Sigmoid colon (tissue), 7 donors: ENCODE data around the gene ERGIC1. TPM values are rescaled to one million over a fixed set of nuclear protein-coding genes. Genes with fewer than 3 reads are reported as not detected.

Source experiments
- DNase-seq: peaks from one replicate; pipeline ENCODE4 v3.0.0-alpha.2; 2019
- H3K27ac ChIP-seq, 4 donors: fragments of 200-600 bp; sonication (generic); one replicate each; pipeline ENCODE4 v1.5.1; 2016 to 2019; ENCODE audit warnings: mild to moderate bottlenecking in 1 of 4
- H3K27me3 ChIP-seq, 3 donors: fragments of 200-600 bp; sonication (generic); one replicate each; pipeline ENCODE4 v1.5.1; 2019; ENCODE audit warnings: mild to moderate bottlenecking in 1 of 3
- H3K36me3 ChIP-seq, 4 donors: fragments of 200-600 bp; sonication (generic); one replicate each; pipeline ENCODE4 v1.5.1; 2016 to 2019
- H3K4me1 ChIP-seq, 4 donors: fragments of 200-600 bp; sonication (generic); one replicate each; pipeline ENCODE4 v1.5.1; 2017 to 2019
- H3K4me3 ChIP-seq, 4 donors: fragments of 200-600 bp; sonication (generic); one replicate each; pipeline ENCODE4 v1.5.1; 2017 to 2019; ENCODE audit warnings: mild to moderate bottlenecking in 2 of 4, moderate library complexity in 1 of 4
- H3K9me3 ChIP-seq, 4 donors: fragments of 200-600 bp in 3 of 4; sonication (generic) in 3 of 4; one replicate each; pipeline versions ENCODE4 v1.5.1 to v1.6.1; 2013 to 2019
- EP300 ChIP-seq, 4 donors: sonication (generic); formaldehyde crosslinking; IDR thresholded peaks; one replicate each; pipeline ENCODE4 v1.6.1; 2017; ENCODE audit warnings: antibody characterized with exemption in 4 of 4
- POLR2A ChIP-seq, 2 donors: fragments of 450-650 bp; IDR thresholded peaks; one replicate each; pipeline ENCODE4 v1.6.1; 2016; ENCODE audit warnings: antibody characterized with exemption in 2 of 2, mild to moderate bottlenecking in 2 of 2, moderate library complexity in 2 of 2
- POLR2AphosphoS5 ChIP-seq, 4 donors: sonication (generic); formaldehyde crosslinking; IDR thresholded peaks; one replicate each; pipeline ENCODE4 v1.6.1; 2017; ENCODE audit warnings: antibody characterized with exemption in 4 of 4
- WGBS, 2 donors: extraction: QIAGEN DNeasy Blood & Tissue Kit; methylation state at CpG; one replicate each; pipeline ENCODE4 v1.1.7; 2013; 5-methylcytosine and 5-hydroxymethylcytosine counted together
- intact Hi-C: fragments of 100-400 bp; cut with DNase I; formaldehyde crosslinking; loops from one replicate; pipeline ENCODE4 v1.15.1; 2023
- polyA plus RNA-seq, 3 donors: library from polyadenylated mRNA; stranded (reverse); fragments of 200-250 nt; gene quantifications; one replicate each; pipeline ENCODE4 v1.2.3, GENCODE V29; 2013
- total RNA-seq, 4 donors: library from RNA; depleted of rRNA; stranded (reverse); fragments of >200 nt; gene quantifications; one replicate each; pipeline ENCODE4 v1.1.0, GENCODE V29; 2016
- TF ChIP-seq, protein P1 (sequence below), 4 experiments: fragments of 450-650 bp in 3 of 4; fragments of 200-600 bp in 1 of 4; IDR thresholded peaks; one replicate each; pipeline ENCODE4 v1.5.1; 2016 to 2019; ENCODE audit warnings: antibody characterized with exemption in 4 of 4, mild to moderate bottlenecking in 3 of 4, moderate library complexity in 2 of 4
- donor health status: healthy with polysubstance abuse.
- donor health status: Bipolar disorder and iron deficiency.
- donor health status: healthy.

ERGIC1 gene
- total and polyA plus RNA-seq, 7 donors: 80.6 to 160 (median 117) TPM

DNA sequence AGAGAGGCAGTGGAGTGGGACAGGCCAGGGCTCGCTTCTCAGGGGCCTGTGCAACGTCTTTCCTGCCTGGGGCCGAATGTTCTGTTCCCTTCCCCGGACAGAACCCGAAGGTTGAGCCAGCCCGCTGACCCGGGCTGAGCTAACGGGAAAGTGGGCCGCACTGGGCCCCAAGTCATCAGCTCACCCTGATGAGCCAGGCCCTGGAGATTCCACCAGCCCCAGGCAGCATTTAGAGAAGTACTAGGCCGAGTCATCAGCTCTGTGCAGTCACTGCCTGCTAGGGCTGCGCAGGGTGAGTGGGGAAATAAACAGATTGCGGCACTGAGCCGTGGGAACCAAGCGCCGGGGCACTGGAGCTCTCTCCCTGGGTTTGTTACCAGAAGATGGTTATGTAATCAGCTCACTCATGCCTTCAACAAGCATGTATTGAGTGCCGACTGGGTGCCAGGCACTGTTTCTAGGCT, 33.9 kb upstream of the ERGIC1 start:
- WGBS, 2 donors: 85 to 86% methylated on average over 16 of the region's 16 CpGs
- peak; percentile 84 for DNase-seq
- no peak overlapping the region for H3K4me3 ChIP-seq
- H3K27me3 ChIP-seq: no peaks in the 10 kb centered on the region
- intact Hi-C loops: no loop called here
- H3K36me3 ChIP-seq: no peaks in the 10 kb centered on the region
- H3K27ac ChIP-seq: peak overlapping the region; percentile 19 to 87 (median 60)
- TF ChIP-seq POLR2A (IDR thresholded peaks at IDR 0.05) (no peak), EP300 (IDR thresholded peaks at IDR 0.05) (peak in 1 of 4 donors; percentile 17), POLR2AphosphoS5 (IDR thresholded peaks at IDR 0.05) (peak in 1 of 4 donors; percentile 66)
- no peaks in the 10 kb centered on the region for H3K9me3 ChIP-seq
- peaks cover 0 to 44% (median 11%) of the 10 kb centered on the region in 4 donors for H3K4me1 ChIP-seq

DNA sequence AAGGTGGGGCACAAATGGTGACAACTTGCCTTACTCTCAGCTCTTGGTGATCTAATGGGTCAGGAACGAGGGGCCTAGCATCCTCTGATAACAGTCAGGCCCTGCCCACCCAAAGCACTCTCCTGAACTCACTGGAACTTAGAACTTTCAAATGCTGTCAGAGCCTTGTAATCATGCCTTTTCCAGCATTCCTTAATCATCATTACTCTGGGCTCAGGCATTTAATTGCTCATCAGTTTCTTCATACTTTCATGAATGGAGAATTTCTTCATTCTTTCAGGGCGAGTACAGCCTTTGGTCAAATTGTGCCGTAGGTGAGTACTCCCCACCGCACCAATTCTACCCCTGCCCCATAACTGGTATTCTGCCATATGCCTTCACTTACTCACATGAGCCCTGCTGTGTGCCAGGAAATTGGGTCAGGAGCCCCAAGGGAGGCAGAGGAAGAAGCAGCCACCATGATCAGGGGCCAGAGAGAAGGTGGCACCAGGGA, 32.8 kb upstream of the ERGIC1 start:
- no peaks in the 10 kb centered on the region for H3K27me3 ChIP-seq
- H3K36me3 ChIP-seq: no peaks in the 10 kb centered on the region
- 78 to 89% methylated on average over 4 of the region's 4 CpGs for WGBS, 2 donors
- intact Hi-C loops: no loop called here
- DNase-seq: no peak
- peak in 1 of 4 donors; percentile 47 for TF ChIP-seq POLR2AphosphoS5 (IDR thresholded peaks at IDR 0.05)
- no peak for TF ChIP-seq POLR2A (IDR thresholded peaks at IDR 0.05)
- no peaks in the 10 kb centered on the region for H3K9me3 ChIP-seq
- H3K4me3 ChIP-seq: no peak overlapping the region
- peaks cover 0 to 33% (median 2%) of the 10 kb centered on the region in 4 donors for H3K4me1 ChIP-seq
- peak overlapping the region in 3 of 4 donors; percentile 47 to 87 (median 49) for H3K27ac ChIP-seq

DNA sequence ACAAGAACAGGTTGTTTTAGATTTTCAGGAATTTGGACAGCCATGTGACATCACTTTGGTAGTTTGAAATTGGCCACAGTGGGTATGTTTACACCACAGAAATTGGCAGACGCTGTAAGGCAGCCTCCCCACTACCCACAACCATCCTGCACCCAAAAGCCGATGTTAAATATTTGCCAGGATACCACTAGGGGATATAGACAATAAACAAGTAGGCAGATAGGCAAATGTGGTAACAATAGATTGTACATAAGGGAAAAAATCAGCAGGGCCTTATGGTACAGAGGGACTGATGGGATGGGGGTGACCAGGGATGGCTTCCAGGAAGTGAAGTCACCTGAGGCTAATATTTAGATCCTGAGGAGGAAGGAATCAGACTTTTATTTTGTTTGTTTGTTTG, 31.9 kb upstream of the ERGIC1 start:
- H3K4me1 ChIP-seq: peaks cover 0 to 35% (median 2%) of the 10 kb centered on the region in 4 donors
- intact Hi-C loops: no loop called here
- H3K4me3 ChIP-seq: no peak overlapping the region
- peak overlapping the region in 1 of 4 donors; percentile 87 for H3K27ac ChIP-seq
- H3K9me3 ChIP-seq: no peaks in the 10 kb centered on the region
- H3K27me3 ChIP-seq: no peaks in the 10 kb centered on the region
- H3K36me3 ChIP-seq: no peaks in the 10 kb centered on the region
- DNase-seq: no peak
- WGBS, 2 donors: 94 to 97% methylated on average over 2 of the region's 2 CpGs
- no peak for TF ChIP-seq EP300 (IDR thresholded peaks at IDR 0.05)
- TF ChIP-seq POLR2AphosphoS5 (IDR thresholded peaks at IDR 0.05): no peak
- TF ChIP-seq, protein P1, sequence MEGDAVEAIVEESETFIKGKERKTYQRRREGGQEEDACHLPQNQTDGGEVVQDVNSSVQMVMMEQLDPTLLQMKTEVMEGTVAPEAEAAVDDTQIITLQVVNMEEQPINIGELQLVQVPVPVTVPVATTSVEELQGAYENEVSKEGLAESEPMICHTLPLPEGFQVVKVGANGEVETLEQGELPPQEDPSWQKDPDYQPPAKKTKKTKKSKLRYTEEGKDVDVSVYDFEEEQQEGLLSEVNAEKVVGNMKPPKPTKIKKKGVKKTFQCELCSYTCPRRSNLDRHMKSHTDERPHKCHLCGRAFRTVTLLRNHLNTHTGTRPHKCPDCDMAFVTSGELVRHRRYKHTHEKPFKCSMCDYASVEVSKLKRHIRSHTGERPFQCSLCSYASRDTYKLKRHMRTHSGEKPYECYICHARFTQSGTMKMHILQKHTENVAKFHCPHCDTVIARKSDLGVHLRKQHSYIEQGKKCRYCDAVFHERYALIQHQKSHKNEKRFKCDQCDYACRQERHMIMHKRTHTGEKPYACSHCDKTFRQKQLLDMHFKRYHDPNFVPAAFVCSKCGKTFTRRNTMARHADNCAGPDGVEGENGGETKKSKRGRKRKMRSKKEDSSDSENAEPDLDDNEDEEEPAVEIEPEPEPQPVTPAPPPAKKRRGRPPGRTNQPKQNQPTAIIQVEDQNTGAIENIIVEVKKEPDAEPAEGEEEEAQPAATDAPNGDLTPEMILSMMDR (IDR thresholded peaks at IDR 0.05): no peak
- no peak for TF ChIP-seq POLR2A (IDR thresholded peaks at IDR 0.05)

DNA sequence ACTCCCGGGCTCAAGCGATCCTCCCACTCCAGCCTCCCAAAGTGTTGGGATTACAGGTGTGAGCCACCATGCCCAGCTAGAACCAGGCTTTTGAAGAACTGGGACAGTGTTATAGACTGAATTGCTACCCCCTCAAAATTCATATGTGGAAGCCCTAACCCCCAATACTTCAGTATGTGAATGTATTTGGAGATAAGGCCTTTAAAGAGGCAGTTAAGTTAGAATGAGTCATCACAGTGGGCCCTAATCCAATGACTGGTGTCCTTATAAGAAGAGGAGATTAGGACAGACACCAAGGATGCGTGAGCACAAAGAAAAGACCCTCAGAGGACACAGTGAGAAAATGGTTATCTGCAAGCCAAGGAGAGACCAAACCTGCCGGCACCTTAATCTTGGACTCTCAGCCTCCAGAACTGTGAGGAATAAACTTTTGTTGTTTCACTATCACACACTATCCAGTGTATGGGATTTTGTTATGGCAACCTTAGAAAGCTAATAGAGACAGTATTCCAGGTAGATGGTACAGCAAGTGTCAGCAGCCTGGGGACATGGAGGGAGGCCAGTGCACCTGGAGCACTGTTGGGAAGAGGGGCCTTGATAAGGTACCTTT, 31.4 kb upstream of the ERGIC1 start:
- 93 to 95% methylated on average over 4 of the region's 4 CpGs for WGBS, 2 donors
- intact Hi-C loops: no loop called here
- Histone ChIP-seq H3K27me3 (no peaks in the 10 kb centered on the region), H3K27ac (peak overlapping the region in 1 of 4 donors; percentile 19), H3K4me3 (no peak overlapping the region), H3K36me3 (no peaks in the 10 kb centered on the region), H3K9me3 (no peaks in the 10 kb centered on the region), H3K4me1 (peaks cover 0 to 34% (median 2%) of the 10 kb centered on the region in 4 donors)
- TF ChIP-seq, protein P1 (IDR thresholded peaks at IDR 0.05): no peak
- TF ChIP-seq POLR2AphosphoS5 (IDR thresholded peaks at IDR 0.05) (no peak), EP300 (IDR thresholded peaks at IDR 0.05) (no peak), POLR2A (IDR thresholded peaks at IDR 0.05) (no peak)
- DNase-seq: no peak

DNA sequence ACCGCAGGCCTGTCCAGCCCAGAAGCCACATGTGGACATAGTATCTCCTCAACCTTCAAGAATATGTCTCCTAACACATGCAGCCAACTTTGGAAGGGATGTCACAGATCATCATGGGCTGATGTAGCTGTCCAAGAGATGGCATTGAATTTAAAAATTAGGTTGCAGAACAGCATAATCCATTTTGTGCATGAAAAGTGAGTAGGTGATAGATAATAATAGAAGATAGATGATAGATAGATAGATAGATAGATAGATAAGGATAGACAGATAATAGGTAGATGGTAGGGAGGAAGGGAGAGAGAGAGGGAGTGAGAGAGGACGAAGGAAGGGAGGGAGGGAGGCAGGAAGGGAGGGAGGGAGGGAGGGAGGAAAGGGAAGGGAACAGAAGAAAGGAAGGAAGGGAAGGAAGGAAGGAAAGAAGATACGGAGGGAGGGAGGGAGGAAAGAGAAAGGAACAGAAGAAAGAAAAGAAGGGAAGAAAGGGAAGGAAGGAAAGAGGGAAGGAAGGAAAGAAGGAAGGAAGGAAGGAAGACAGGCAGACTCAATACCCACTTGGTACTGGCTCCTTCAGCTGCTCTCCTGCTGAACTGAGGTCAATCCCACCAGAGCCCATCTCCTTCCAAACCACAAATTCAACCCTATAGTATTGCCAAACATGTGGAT, 28.9 kb upstream of the ERGIC1 start:
- DNase-seq: no peak
- Histone ChIP-seq H3K36me3 (no peaks in the 10 kb centered on the region), H3K27me3 (no peaks in the 10 kb centered on the region), H3K27ac (no peak overlapping the region), H3K4me3 (no peak overlapping the region), H3K4me1 (peaks cover 0 to 22% (median 2%) of the 10 kb centered on the region in 4 donors), H3K9me3 (no peaks in the 10 kb centered on the region)
- intact Hi-C loops: no loop called here
- TF ChIP-seq POLR2AphosphoS5 (IDR thresholded peaks at IDR 0.05): no peak
- TF ChIP-seq POLR2A (IDR thresholded peaks at IDR 0.05): no peak
- TF ChIP-seq, protein P1 (IDR thresholded peaks at IDR 0.05): no peak
- TF ChIP-seq EP300 (IDR thresholded peaks at IDR 0.05): no peak
- 84 to 88% methylated on average over 3 of the region's 3 CpGs for WGBS, 2 donors
